H1 (cell line): ENCODE measurements around the gene MXD1. TPM values are rescaled to one million over a fixed set of nuclear protein-coding genes. Genes with fewer than 3 reads are reported as not detected.

Source experiments
- CTCF ChIA-PET: fragments of 300-600 bp; sonication (Branson Sonifier 250); formaldehyde crosslinking; loops from one replicate; lab custom pipeline; 2021; ENCODE audit not compliant: partially characterized antibody; lab: Charles Lee
- POLR2A ChIA-PET: fragments of 300-600 bp; sonication (Branson Sonifier 250); formaldehyde crosslinking; loops from one replicate; lab custom pipeline; 2021; ENCODE audit warnings: inconsistent platforms; ENCODE audit not compliant: partially characterized antibody; lab: Charles Lee
- DNase-seq, 2 experiments: peaks; one replicate each; pipeline versions ENCODE4 v3.0.0 to v3.0.0-alpha.2; 2010 to 2022; ENCODE audit warnings: low spot score in 2 of 2, low read depth in 1 of 2, mixed read lengths in 1 of 2
- FAIRE-seq: peaks from 2 replicates; lab custom pipeline; 2011; peaks lifted over from hg19 to GRCh38; lab: Jason Lieb, UNC
- H2AFZ ChIP-seq: 2 replicates; pipeline ENCODE4 v1.8.1; 2012; ENCODE audit warnings: low read length, inconsistent platforms
- H2AK5ac ChIP-seq: 2 replicates; pipeline ENCODE4 v1.6.1; 2013; ENCODE audit warnings: low read depth, low read length
- H2BK120ac ChIP-seq: replicated peaks from 2 replicates; pipeline ENCODE3; 2013; ENCODE audit warnings: low read depth, low read length, inconsistent platforms
- H2BK12ac ChIP-seq: 2 replicates; pipeline ENCODE4 v1.6.1; 2013; ENCODE audit warnings: low read depth, low read length
- H2BK15ac ChIP-seq: 2 replicates; pipeline ENCODE4 v1.6.1; 2013; ENCODE audit warnings: low read length
- H2BK20ac ChIP-seq: 2 replicates; pipeline ENCODE4 v1.6.1; 2013; ENCODE audit warnings: low read length
- H2BK5ac ChIP-seq: 2 replicates; pipeline ENCODE4 v1.6.1; 2013; ENCODE audit warnings: low read depth, low read length
- H3K14ac ChIP-seq: 2 replicates; pipeline ENCODE4 v1.6.1; 2013; ENCODE audit warnings: inconsistent platforms; ENCODE audit not compliant: insufficient read length
- H3K18ac ChIP-seq: 2 replicates; pipeline ENCODE4 v1.6.1; 2013; ENCODE audit warnings: low read length; ENCODE audit errors: extremely low read depth
- H3K23ac ChIP-seq: 2 replicates; pipeline ENCODE4 v1.6.1; 2013; ENCODE audit warnings: inconsistent platforms; ENCODE audit not compliant: insufficient read length
- H3K23me2 ChIP-seq: 2 replicates; pipeline ENCODE4 v1.6.1; 2013; ENCODE audit warnings: low read depth, low read length
- H3K27ac ChIP-seq: 2 replicates; pipeline ENCODE4 v1.6.1; 2011; ENCODE audit warnings: low read depth, low read length, inconsistent platforms
- H3K27me3 ChIP-seq, 4 experiments: replicated peaks in 1 of 4; 1 replicate in 1 of 4; 2 replicates in 3 of 4; pipeline versions ENCODE4 v1.6.1 to v1.8.1; 2011 to 2013; ENCODE audit warnings: low read length in 3 of 4, mild to moderate bottlenecking in 3 of 4, inconsistent platforms in 2 of 4, mixed read lengths in 2 of 4, moderate library complexity in 1 of 4; ENCODE audit not compliant: control insufficient read depth in 3 of 4, insufficient read depth in 3 of 4; ENCODE audit errors: extremely low read depth in 1 of 4
- H3K36me3 ChIP-seq, 4 experiments: 2 replicates each; pipeline versions ENCODE4 v1.6.1 to v1.8.1; 2011 to 2013; ENCODE audit warnings: mild to moderate bottlenecking in 4 of 4, low read length in 3 of 4, moderate library complexity in 2 of 4, control low read depth in 1 of 4, inconsistent platforms in 1 of 4; ENCODE audit not compliant: insufficient read depth in 4 of 4, control insufficient read depth in 2 of 4
- H3K4ac ChIP-seq: replicated peaks from 2 replicates; pipeline ENCODE3; 2013; ENCODE audit warnings: low read length, low read depth, mixed read lengths, inconsistent platforms; ENCODE audit not compliant: insufficient read length
- H3K4me1 ChIP-seq, 4 experiments: replicated peaks in 1 of 4; 1 replicate in 1 of 4; 2 replicates in 3 of 4; pipeline versions ENCODE4 v1.6.1 to v1.8.1; 2011 to 2013; ENCODE audit warnings: low read length in 3 of 4, inconsistent platforms in 2 of 4, mixed read lengths in 1 of 4; ENCODE audit not compliant: insufficient read depth in 4 of 4, control insufficient read depth in 3 of 4
- H3K4me2 ChIP-seq, 2 experiments: 2 replicates each; pipeline versions ENCODE4 v1.6.1 to v1.8.1; 2011 to 2013; ENCODE audit warnings: low read depth in 2 of 2, low read length in 2 of 2, control low read depth in 1 of 2, inconsistent platforms in 1 of 2, mild to moderate bottlenecking in 1 of 2; ENCODE audit not compliant: insufficient read depth in 1 of 2
- H3K4me3 ChIP-seq, 4 experiments: fragments of 200-600, 300-600 bp in 1 of 4; sonication (generic), shearing (Covaris generic), sonication (Bioruptor Twin) in 1 of 4; 2 replicates each; pipeline versions ENCODE4 v1.5.1 to v1.8.1; 2011 to 2016; ENCODE audit warnings: low read length in 4 of 4, low read depth in 3 of 4, control low read depth in 2 of 4, inconsistent platforms in 2 of 4, mild to moderate bottlenecking in 2 of 4, mixed read lengths in 1 of 4, moderate library complexity in 1 of 4; ENCODE audit not compliant: insufficient read depth in 2 of 4; ENCODE audit errors: extremely low read depth in 1 of 4
- H3K56ac ChIP-seq: replicated peaks from 2 replicates; pipeline ENCODE3; 2013; ENCODE audit warnings: low read depth, mild to moderate bottlenecking, mixed read lengths, low read length, inconsistent platforms; ENCODE audit not compliant: insufficient read length
- H3K79me1 ChIP-seq: 2 replicates; pipeline ENCODE4 v1.6.1; 2013; ENCODE audit warnings: low read depth, low read length, control low read depth
- H3K79me2 ChIP-seq, 2 experiments: 2 replicates each; pipeline versions ENCODE4 v1.6.1 to v1.8.1; 2012 to 2013; ENCODE audit warnings: low read length in 2 of 2, mild to moderate bottlenecking in 2 of 2, inconsistent platforms in 1 of 2; ENCODE audit not compliant: insufficient read depth in 2 of 2, control insufficient read depth in 1 of 2
- H3K9ac ChIP-seq, 4 experiments: replicated peaks in 1 of 4; 1 replicate in 1 of 4; 2 replicates in 3 of 4; pipeline versions ENCODE4 v1.6.1 to v1.8.1; 2011 to 2013; ENCODE audit warnings: low read depth in 3 of 4, low read length in 3 of 4, control low read depth in 2 of 4, mild to moderate bottlenecking in 2 of 4, moderate library complexity in 2 of 4, inconsistent platforms in 1 of 4; ENCODE audit errors: extremely low read depth in 1 of 4
- H3K9me3 ChIP-seq, 2 experiments: 2 replicates each; pipeline versions ENCODE4 v1.6.1 to v1.8.1; 2012 to 2013; ENCODE audit warnings: mild to moderate bottlenecking in 2 of 2, moderate library complexity in 2 of 2, control low read depth in 1 of 2, inconsistent platforms in 1 of 2, low read depth in 1 of 2, low read length in 1 of 2, mixed read lengths in 1 of 2; ENCODE audit not compliant: insufficient read depth in 2 of 2
- H4K20me1 ChIP-seq, 2 experiments: replicated peaks in 1 of 2; 2 replicates each; pipeline versions ENCODE3 to v1.8.1; 2011 to 2013; ENCODE audit warnings: inconsistent platforms in 2 of 2, low read length in 2 of 2, mild to moderate bottlenecking in 1 of 2; ENCODE audit not compliant: insufficient read depth in 2 of 2, control insufficient read depth in 1 of 2
- H4K5ac ChIP-seq: 2 replicates; pipeline ENCODE4 v1.6.1; 2013; ENCODE audit warnings: low read length, low read depth, mixed read lengths, inconsistent platforms; ENCODE audit not compliant: insufficient read length
- H4K8ac ChIP-seq: 2 replicates; pipeline ENCODE4 v1.8.0; 2013; ENCODE audit warnings: mild to moderate bottlenecking, moderate library complexity, low read length, inconsistent platforms; ENCODE audit not compliant: insufficient read depth; ENCODE audit errors: extremely low read depth
- H4K91ac ChIP-seq: replicated peaks from 2 replicates; pipeline ENCODE3; 2013; ENCODE audit warnings: low read length, mixed read lengths, inconsistent platforms; ENCODE audit not compliant: insufficient read length
- CEBPB ChIP-seq: IDR thresholded peaks from 2 replicates; pipeline ENCODE4 v1.6.1; 2012; ENCODE audit warnings: low read depth, low read length
- GABPA ChIP-seq: IDR thresholded peaks from 2 replicates; pipeline ENCODE4 v1.6.1; 2011; ENCODE audit warnings: mild to moderate bottlenecking, low read length, moderate library complexity, borderline replicate concordance; ENCODE audit not compliant: insufficient read depth
- GTF2F1 ChIP-seq: IDR thresholded peaks from 2 replicates; pipeline ENCODE4 v1.6.1; 2012; ENCODE audit warnings: low read depth, low read length, improper control_type of control experiment, borderline replicate concordance
- HDAC2 ChIP-seq, 2 experiments: fragments of 300-600 bp in 1 of 2; sonication (generic) in 1 of 2; IDR thresholded peaks; 2 replicates each; pipeline ENCODE4 v1.6.1; 2011 to 2012; ENCODE audit warnings: low read depth in 2 of 2, low read length in 2 of 2, mild to moderate bottlenecking in 2 of 2, moderate library complexity in 2 of 2, borderline replicate concordance in 1 of 2, inconsistent platforms in 1 of 2
- HDAC6 ChIP-seq: IDR thresholded peaks from one replicate; pipeline ENCODE4 v1.7.1; 2012; ENCODE audit warnings: low read depth, mild to moderate bottlenecking, inconsistent platforms, low read length, moderate library complexity
- JUN ChIP-seq: IDR thresholded peaks from 2 replicates; pipeline ENCODE4 v1.6.1; 2011; ENCODE audit warnings: low read depth, mild to moderate bottlenecking, improper control_type of control experiment, low read length
- KDM4A ChIP-seq: IDR thresholded peaks from one replicate; pipeline ENCODE4 v1.7.1; 2012; ENCODE audit warnings: low read depth, mild to moderate bottlenecking, moderate library complexity, low read length, inconsistent platforms; ENCODE audit not compliant: severe bottlenecking
- PHF8 ChIP-seq: fragments of 200-600 bp; sonication (generic); conservative IDR thresholded peaks from 2 replicates; pipeline ENCODE4 v1.7.1; 2012; ENCODE audit warnings: low read depth, mild to moderate bottlenecking, inconsistent platforms, low read length, moderate library complexity
- POU5F1 ChIP-seq: IDR thresholded peaks from 2 replicates; pipeline ENCODE4 v1.6.1; 2011; ENCODE audit warnings: low read depth, mild to moderate bottlenecking, low read length, moderate library complexity
- RAD21 ChIP-seq, 2 experiments: IDR thresholded peaks in 1 of 2; conservative IDR thresholded peaks in 1 of 2; 2 replicates each; pipeline ENCODE4 v1.6.1; 2011; ENCODE audit warnings: low read depth in 2 of 2, low read length in 2 of 2, improper control_type of control experiment in 1 of 2, inconsistent platforms in 1 of 2, mild to moderate bottlenecking in 1 of 2, moderate library complexity in 1 of 2
- RNF2 ChIP-seq: fragments of 200-900, 300-1000 bp; sonication (generic); IDR thresholded peaks from 2 replicates; pipeline ENCODE4 v1.7.1; 2016; ENCODE audit warnings: borderline replicate concordance, low read depth, mild to moderate bottlenecking, antibody characterized with exemption, low read length; ENCODE audit not compliant: poor library complexity, severe bottlenecking; ENCODE audit errors: missing control alignments
- SIRT6 ChIP-seq: IDR thresholded peaks from one replicate; pipeline ENCODE4 v1.7.1; 2012; ENCODE audit warnings: low read length, inconsistent platforms
- TCF12 ChIP-seq: IDR thresholded peaks from 2 replicates; pipeline ENCODE4 v1.6.1; 2011; ENCODE audit warnings: low read depth, mild to moderate bottlenecking, low read length
- polyA plus RNA-seq, 7 experiments: library from polyadenylated mRNA; depleted of rRNA in 3 of 7; stranded (reverse) in 5 of 7; unstranded in 2 of 7; fragments of >200 nt in 5 of 7; fragments of 200-250 nt in 2 of 7; gene quantifications; 1 replicate in 5 of 7; 2 replicates in 1 of 7; 4 replicates in 1 of 7; pipeline versions ENCODE4 v1.2.1 to v1.2.3, GENCODE V29; 2011 to 2013; ENCODE audit warnings: missing spikeins in 2 of 7, mixed read lengths in 2 of 7
- total RNA-seq: library from RNA; stranded (reverse); fragmentation: NEBNext Ultra II Directional; extraction: Animal tissue kit (Norgen Biotek cat#: 25700); gene quantifications from 2 replicates; pipeline ENCODE4 v1.2.1, GENCODE V29; 2021

The MXD1 gene
- total and polyA plus RNA-seq, 2 of the 8 experiments (the other 6 are each of a cell fraction or from before 2014, with no cell fraction given), result 1.6 to 2.6 TPM

DNA sequence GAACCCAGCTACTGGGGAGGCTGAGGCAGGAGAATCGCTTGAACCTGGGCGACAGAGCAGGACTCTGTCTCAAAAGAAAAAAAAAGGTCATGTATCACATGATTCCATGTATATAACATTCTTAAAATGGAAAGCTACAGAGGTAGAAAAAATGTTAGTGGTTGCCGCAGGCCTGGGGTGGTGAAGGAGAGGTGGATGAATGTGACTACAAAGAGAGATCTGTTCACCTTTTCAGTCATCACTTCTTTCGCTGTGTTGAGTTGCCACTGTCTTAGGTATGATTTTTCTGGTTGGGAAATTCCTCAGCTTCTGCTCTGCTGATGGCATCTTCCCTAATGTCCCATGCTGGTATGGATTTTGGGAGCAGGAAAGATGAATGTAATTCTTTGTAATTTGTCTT, 26.5 kb upstream of the MXD1 start (continued):
- TF ChIP-seq POU5F1 (no peak), SIRT6 (no peak)

DNA sequence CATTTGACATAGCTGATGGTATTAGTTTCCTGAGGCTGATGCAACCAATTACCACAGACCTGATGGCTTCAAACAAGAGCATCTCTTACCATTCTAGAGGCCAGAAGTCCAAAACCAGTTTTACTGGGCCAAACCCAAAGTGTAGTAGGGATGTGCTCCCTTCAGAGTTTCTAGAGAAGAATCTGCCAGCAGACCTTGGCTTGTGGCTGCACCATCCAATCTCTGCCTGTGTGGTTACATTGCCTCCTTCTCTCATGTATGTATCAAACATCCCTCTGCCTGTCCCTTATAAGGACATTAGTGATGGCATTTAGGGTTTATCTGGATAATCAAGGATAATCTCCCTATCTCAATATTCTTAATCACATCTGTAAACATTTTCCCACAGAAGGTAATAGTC, 25.6 kb upstream of the MXD1 start:
- H2BK15ac ChIP-seq, result no peak overlapping the region
- no peak overlapping the region for H3K4me3 ChIP-seq
- H3K56ac ChIP-seq, result no peak overlapping the region
- no peak for FAIRE-seq
- no peak overlapping the region for H3K14ac ChIP-seq
- no peak overlapping the region for H3K23ac ChIP-seq
- H2AFZ ChIP-seq, result no peak overlapping the region
- H2AK5ac ChIP-seq, result no peak overlapping the region
- H2BK12ac ChIP-seq, result no peak overlapping the region
- H2BK120ac ChIP-seq, result no peak overlapping the region
- H2BK5ac ChIP-seq, result no peak overlapping the region
- no peaks in the 10 kb centered on the region for H3K9me3 ChIP-seq
- ChIA-PET POLR2A (no interaction called here), CTCF (interaction anchor here (0.6 to 1.2 kb wide), 3 partner anchors 76 to 175 kb away, joined by 3 to 5 read pairs (median 5); no protein-coding TSS in a partner anchor)
- no peak overlapping the region for H4K8ac ChIP-seq
- no peak overlapping the region for H3K4ac ChIP-seq
- H3K4me2 ChIP-seq, result no peak overlapping the region
- no peaks in the 10 kb centered on the region for H4K20me1 ChIP-seq
- H3K9ac ChIP-seq, result no peak overlapping the region
- H3K27me3 ChIP-seq, result peaks cover 0 to 1% (median 0%) of the 10 kb centered on the region in 4 experiments; a peak in 2 of 7 replicates
- H3K36me3 ChIP-seq, result no peaks in the 10 kb centered on the region
- no peak for DNase-seq
- H3K79me2 ChIP-seq, result peaks cover 0 to 4% of the 10 kb centered on the region in 2 experiments; a peak in 2 of 4 replicates
- H3K79me1 ChIP-seq, result no peaks in the 10 kb centered on the region
- H3K4me1 ChIP-seq, result no peaks in the 10 kb centered on the region
- H3K23me2 ChIP-seq, result no peaks in the 10 kb centered on the region; the same call in 1 of the 2 replicates
- H2BK20ac ChIP-seq, result no peak overlapping the region
- no peak overlapping the region for H4K91ac ChIP-seq
- H3K27ac ChIP-seq, result no peak overlapping the region
- no peak overlapping the region for H4K5ac ChIP-seq
- H3K18ac ChIP-seq, result no peak overlapping the region
- TF ChIP-seq CEBPB (no peak), KDM4A (no peak), HDAC2 (IDR thresholded peaks at IDR 0.05; ENCODE audit: borderline replicate concordance in 1 of 2, low read depth in 2 of 2, low read length in 2 of 2) (no peak), GABPA (no peak), RAD21 (IDR thresholded peaks at IDR 0.05 in 1 of 2, conservative IDR thresholded peaks at IDR 0.05 in 1 of 2; ENCODE audit: low read depth in 2 of 2, low read length in 2 of 2) (no peak), RNF2 (no peak), JUN (no peak), TCF12 (no peak), PHF8 (no peak), GTF2F1 (no peak), HDAC6 (no peak)
